Cardiac muscle cell (in vitro differentiated cells and primary cell): ENCODE data around the gene EMC9. TPM values are rescaled to one million over a fixed set of nuclear protein-coding genes. Genes with fewer than 3 reads are reported as not detected.

Experiments used
- DNase-seq, 2 donors: peaks; one replicate each; pipeline versions ENCODE4 v3.0.0 to v3.0.0-alpha.2; 2010 to 2017; ENCODE audit warnings: low read depth in 1 of 2, low spot score in 1 of 2
- H3K27ac ChIP-seq: fragments of 200-600 bp; sonication (generic); 2 replicates; pipeline ENCODE4 v1.5.1; 2016
- H3K27me3 ChIP-seq: fragments of 200-600 bp; sonication (generic); 2 replicates; pipeline ENCODE4 v1.6.0; 2016; ENCODE audit warnings: control low read depth
- H3K36me3 ChIP-seq: fragments of 200-600 bp; sonication (generic); 2 replicates; pipeline ENCODE4 v1.5.1; 2016; ENCODE audit warnings: control low read depth
- H3K4me1 ChIP-seq: fragments of 200-600 bp; sonication (generic); 2 replicates; pipeline ENCODE4 v1.8.1; 2017; ENCODE audit warnings: low read depth, mild to moderate bottlenecking, mixed run types
- H3K4me3 ChIP-seq: fragments of 200-600 bp; sonication (generic); 2 replicates; pipeline ENCODE4 v1.5.1; 2016; ENCODE audit warnings: mild to moderate bottlenecking
- H3K9me3 ChIP-seq: fragments of 200-600 bp; sonication (generic); 2 replicates; pipeline ENCODE4 v1.5.1; 2017; ENCODE audit warnings: low read depth, mild to moderate bottlenecking, control low read depth
- polyA plus RNA-seq: library from polyadenylated mRNA; unstranded; fragments of >200 nt; fragmentation: Nextera tagmentation; extraction: Ambion mirVana; gene quantifications from 2 replicates; pipeline ENCODE4 v1.2.1, GENCODE V29; 2016
- total RNA-seq: library from RNA; depleted of rRNA; stranded (reverse); fragments of >200 nt; gene quantifications from 2 replicates; pipeline ENCODE4 v1.2.3, GENCODE V29; 2016
- TF ChIP-seq, protein P1 (sequence below): IDR thresholded peaks from 2 replicates; pipeline ENCODE4 v1.5.1; 2012; ENCODE audit warnings: low read depth, mild to moderate bottlenecking, low read length

EMC9 gene
- total and polyA plus RNA-seq, 2 experiments from 2014 or later = 69.3 to 82.3 TPM

DNA sequence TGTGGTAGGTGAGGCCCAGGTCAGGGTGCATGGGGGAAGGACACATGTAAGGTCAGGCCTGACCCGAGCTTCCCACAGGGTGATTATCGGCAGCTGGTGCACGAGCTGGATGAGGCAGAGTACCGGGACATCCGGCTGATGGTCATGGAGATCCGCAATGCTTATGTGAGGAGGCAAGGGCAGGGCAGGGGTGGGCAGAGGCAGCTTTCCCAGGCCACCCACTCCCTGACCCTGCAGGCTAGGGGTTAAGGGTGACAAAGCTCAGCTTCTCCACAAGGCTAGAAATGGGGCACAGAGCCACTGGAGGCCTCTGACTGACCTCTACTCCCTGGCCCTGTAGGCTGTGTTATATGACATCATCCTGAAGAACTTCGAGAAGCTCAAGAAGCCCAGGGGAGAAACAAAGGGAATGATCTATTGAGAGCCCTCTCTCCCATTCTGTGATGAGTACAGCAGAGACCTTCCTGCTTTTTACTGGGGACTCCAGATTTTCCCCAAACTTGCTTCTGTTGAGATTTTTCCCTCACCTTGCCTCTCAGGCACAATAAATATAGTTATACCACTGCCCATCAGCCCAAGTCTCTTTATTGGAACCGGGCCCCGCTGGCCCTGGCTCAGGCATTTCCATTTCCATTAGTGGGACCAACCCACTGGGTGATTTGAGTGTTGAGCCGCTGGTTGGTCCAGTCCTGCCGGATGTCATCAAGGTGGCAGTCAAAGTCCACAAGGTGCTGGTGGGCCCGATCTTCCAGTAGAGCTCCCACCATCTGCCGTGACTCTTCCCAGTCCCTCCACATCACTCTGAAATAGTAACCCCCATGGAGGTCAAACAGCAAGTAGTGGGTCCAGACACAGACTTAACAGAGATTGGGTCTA, 2.8 kb downstream of the EMC9 start:
- TF ChIP-seq, protein P1, sequence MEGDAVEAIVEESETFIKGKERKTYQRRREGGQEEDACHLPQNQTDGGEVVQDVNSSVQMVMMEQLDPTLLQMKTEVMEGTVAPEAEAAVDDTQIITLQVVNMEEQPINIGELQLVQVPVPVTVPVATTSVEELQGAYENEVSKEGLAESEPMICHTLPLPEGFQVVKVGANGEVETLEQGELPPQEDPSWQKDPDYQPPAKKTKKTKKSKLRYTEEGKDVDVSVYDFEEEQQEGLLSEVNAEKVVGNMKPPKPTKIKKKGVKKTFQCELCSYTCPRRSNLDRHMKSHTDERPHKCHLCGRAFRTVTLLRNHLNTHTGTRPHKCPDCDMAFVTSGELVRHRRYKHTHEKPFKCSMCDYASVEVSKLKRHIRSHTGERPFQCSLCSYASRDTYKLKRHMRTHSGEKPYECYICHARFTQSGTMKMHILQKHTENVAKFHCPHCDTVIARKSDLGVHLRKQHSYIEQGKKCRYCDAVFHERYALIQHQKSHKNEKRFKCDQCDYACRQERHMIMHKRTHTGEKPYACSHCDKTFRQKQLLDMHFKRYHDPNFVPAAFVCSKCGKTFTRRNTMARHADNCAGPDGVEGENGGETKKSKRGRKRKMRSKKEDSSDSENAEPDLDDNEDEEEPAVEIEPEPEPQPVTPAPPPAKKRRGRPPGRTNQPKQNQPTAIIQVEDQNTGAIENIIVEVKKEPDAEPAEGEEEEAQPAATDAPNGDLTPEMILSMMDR = no peak

DNA sequence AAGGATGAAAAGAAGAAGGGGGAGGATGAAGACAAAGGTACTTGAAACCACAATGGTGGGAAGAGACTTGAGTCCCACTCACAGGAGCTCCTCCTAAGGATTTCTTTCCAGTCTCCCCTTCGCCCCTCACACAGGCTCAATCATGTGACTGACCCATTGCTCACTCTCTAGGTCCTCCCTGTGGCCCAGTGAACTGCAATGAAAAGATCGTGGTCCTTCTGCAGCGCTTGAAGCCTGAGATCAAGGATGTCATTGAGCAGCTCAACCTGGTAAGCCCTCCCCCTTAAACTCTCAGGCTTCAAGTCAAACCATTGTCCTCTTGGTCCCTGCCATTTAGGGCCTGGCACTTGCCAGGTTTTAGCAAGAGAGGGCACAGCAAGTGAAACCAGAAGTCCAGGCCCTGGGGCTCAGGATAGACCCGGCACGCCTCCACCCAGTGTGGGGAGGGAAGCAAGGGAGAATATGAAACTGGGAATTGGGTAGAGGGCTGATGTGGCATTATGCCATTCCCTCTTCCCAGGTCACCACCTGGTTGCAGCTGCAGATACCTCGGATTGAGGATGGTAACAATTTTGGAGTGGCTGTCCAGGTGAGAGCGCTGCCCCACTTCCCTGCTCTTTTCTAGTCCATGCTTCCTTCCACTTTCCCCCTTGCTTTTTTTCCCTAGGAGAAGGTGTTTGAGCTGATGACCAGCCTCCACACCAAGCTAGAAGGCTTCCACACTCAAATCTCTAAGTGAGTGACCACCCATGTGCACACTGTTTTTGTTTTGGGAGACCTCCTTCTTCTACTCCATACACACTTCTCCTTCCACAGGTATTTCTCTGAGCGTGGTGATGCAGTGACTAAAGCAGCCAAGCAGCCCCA, 3.6 kb downstream of the EMC9 start:
- peaks cover 14% of the 10 kb centered on the region for H3K4me1 ChIP-seq
- H3K27me3 ChIP-seq = no peaks in the 10 kb centered on the region
- no peak overlapping the region for H3K4me3 ChIP-seq
- no peak for DNase-seq
- H3K27ac ChIP-seq = peak overlapping the region; percentile 25
- no peaks in the 10 kb centered on the region for H3K9me3 ChIP-seq
- TF ChIP-seq, protein P1 = no peak
- H3K36me3 ChIP-seq = peaks cover 15% of the 10 kb centered on the region

More for the DNA sequence above, 2.8 kb downstream of the EMC9 start:
- Histone ChIP-seq H3K27me3 (no peaks in the 10 kb centered on the region), H3K36me3 (peaks cover 15% of the 10 kb centered on the region), H3K27ac (peak overlapping the region; percentile 25), H3K4me1 (peaks cover 10% of the 10 kb centered on the region), H3K4me3 (no peak overlapping the region), H3K9me3 (no peaks in the 10 kb centered on the region)
- no peak for DNase-seq

DNA sequence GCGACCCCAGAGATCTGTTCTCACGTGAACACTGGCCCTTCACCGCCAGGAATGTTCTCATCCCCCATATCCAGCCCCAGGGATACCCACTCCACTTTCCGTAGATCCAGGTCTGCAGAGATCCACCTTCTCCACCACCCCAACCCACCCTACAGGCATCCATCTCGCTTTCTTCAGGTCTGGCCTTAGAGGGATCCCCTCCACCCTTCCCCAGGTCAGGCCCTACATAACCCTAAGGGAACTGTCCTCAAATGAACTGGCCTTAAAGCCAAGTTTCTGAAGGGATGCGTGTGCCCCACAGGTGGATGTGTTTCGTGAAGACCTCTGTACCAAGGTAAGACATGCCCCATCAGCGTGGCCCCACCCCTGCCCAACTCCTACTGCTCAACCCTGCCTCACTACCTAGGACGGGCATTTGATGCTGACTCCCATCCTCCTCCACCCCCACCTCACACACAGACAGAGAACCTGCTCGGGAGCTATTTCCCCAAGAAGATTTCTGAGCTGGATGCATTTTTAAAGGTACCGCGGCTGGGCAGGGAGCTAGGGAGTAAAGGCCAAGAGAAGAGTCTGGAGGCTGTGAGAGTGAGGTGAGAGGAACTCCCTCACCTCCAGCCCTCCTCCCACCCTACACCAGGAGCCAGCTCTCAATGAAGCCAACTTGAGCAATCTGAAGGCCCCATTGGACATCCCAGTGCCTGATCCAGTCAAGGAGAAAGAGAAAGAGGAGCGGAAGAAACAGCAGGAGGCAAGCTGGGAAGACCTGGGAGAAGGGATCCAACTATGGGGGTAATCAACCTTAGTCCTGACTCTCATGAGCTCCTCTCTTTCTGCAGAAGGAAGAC, 4.5 kb downstream of the EMC9 start:
- Histone ChIP-seq H3K4me1 (peaks cover 22% of the 10 kb centered on the region), H3K27ac (peak overlapping the region; percentile 25), H3K4me3 (peak overlapping the region; percentile 63), H3K27me3 (no peaks in the 10 kb centered on the region), H3K9me3 (no peaks in the 10 kb centered on the region), H3K36me3 (peaks cover 15% of the 10 kb centered on the region)
- TF ChIP-seq, protein P1 = no peak
- DNase-seq = no peak

DNA sequence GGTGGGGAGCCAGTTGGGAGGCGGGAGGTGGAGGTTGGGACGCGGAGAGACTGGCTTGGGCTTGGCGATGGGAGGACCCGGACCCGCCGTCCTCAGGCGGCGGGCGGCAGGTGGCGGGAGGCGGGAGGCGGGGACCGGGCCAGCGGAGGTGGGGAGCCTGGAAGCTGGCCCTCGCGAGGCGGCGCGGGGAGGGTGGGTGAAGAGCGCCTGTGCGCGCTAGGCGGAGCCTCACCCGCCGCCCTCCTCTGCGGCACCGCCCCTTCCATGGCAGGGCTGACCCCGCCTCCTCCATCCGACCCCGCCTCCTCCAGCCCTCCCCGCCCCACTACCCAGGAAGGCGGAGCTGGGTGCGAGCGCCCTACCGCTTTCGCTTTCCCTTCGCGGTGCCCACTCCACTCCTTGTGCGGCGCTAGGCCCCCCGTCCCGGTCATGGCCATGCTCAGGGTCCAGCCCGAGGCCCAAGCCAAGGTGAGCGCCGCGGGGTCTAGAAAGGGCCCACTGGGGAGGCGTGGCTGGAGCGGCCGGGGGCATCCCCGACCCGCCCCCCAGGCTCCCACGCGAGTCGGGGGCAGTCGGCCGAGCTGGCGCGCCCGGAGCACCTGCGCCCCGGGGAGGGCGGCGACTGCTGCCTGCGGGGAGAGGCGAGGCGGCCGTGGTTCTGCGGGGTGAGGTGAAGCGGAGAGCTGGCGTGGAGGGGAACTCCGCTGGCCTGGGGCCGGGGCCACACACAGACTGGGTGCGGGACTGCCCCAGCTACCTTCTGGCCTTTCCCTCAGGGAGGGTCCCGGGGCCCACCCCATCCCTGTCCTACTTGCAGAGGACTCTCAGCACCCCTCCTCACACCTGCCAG, 5.3 kb downstream of the EMC9 start, which contains the start of gene PSME1:
Gene PSME1, plus strand, starts transcription at position 361 of the 850 bp plus-strand sequence. Its CDS starts 69 bp downstream, at position 430.
- peak within 1 kb of the TSS; percentile 69 for H3K27ac ChIP-seq
- no peaks in the 10 kb centered on the region for H3K9me3 ChIP-seq
- TF ChIP-seq, protein P1 = no peak

More for the DNA sequence above, 5.3 kb downstream of the EMC9 start, which contains the start of gene PSME1:
- Histone ChIP-seq H3K27me3 (no peaks in the 10 kb centered on the region), H3K36me3 (peaks cover 15% of the 10 kb centered on the region), H3K4me3 (peak within 1 kb of the TSS; percentile 63), H3K4me1 (peaks cover 31% of the 10 kb centered on the region)
- DNase-seq = peak; percentile 91 to 96
